Measurements from ENCODE around the gene NAALADL2.

The NAALADL2 gene

GRCh38 chr3:175617247-175617646, 758.1 kb downstream of the NAALADL2 start:
- TF ChIP-seq CTCF (conservative IDR thresholded peaks at IDR 0.05; ENCODE audit: low read depth, low read length), result no peak
- Histone ChIP-seq H3K27me3 (ENCODE audit: insufficient read depth, low read depth) (no peaks in the 10 kb centered on the region), H2AFZ (ENCODE audit: low read depth) (no peak overlapping the region), H3K4me2 (no peak overlapping the region), H4K20me1 (ENCODE audit: insufficient read depth) (no peaks in the 10 kb centered on the region), H3K27ac (no peak overlapping the region), H3K36me3 (ENCODE audit: insufficient read depth) (no peaks in the 10 kb centered on the region), H3K9ac (no peak overlapping the region), H3K79me2 (ENCODE audit: insufficient read depth, low read depth) (no peaks in the 10 kb centered on the region), H3K4me3 (IDR thresholded peaks at IDR 0.05; ENCODE audit: insufficient read depth, low read depth, low read length) (no peak overlapping the region), H3K4me1 (ENCODE audit: low read depth, poor library complexity, severe bottlenecking) (no peaks in the 10 kb centered on the region)

GRCh38 chr3:175619369-175619768, 760.2 kb downstream of the NAALADL2 start:
- Histone ChIP-seq H4K20me1 (ENCODE audit: insufficient read depth) (no peaks in the 10 kb centered on the region), H3K36me3 (ENCODE audit: insufficient read depth) (no peaks in the 10 kb centered on the region), H3K4me1 (ENCODE audit: low read depth, poor library complexity, severe bottlenecking) (no peaks in the 10 kb centered on the region), H2AFZ (ENCODE audit: low read depth) (no peak overlapping the region), H3K4me3 (IDR thresholded peaks at IDR 0.05; ENCODE audit: insufficient read depth, low read depth, low read length) (no peak overlapping the region), H3K27me3 (ENCODE audit: insufficient read depth, low read depth) (no peaks in the 10 kb centered on the region), H3K4me2 (no peak overlapping the region), H3K79me2 (ENCODE audit: insufficient read depth, low read depth) (no peaks in the 10 kb centered on the region), H3K9ac (no peak overlapping the region), H3K27ac (no peak overlapping the region)
- TF ChIP-seq CTCF (conservative IDR thresholded peaks at IDR 0.05; ENCODE audit: low read depth, low read length), result no peak

- Histone ChIP-seq H3K79me2 (ENCODE audit: insufficient read depth, low read depth) (no peaks in the 10 kb centered on the region), H3K27ac (no peak overlapping the region), H3K4me2 (no peak overlapping the region), H4K20me1 (ENCODE audit: insufficient read depth) (no peaks in the 10 kb centered on the region), H3K4me1 (ENCODE audit: low read depth, poor library complexity, severe bottlenecking) (no peaks in the 10 kb centered on the region), H3K4me3 (IDR thresholded peaks at IDR 0.05; ENCODE audit: insufficient read depth, low read depth, low read length) (no peak overlapping the region), H3K9ac (no peak overlapping the region), H2AFZ (ENCODE audit: low read depth) (no peak overlapping the region), H3K27me3 (ENCODE audit: insufficient read depth, low read depth) (no peaks in the 10 kb centered on the region), H3K36me3 (ENCODE audit: insufficient read depth) (no peaks in the 10 kb centered on the region)
- no peak for TF ChIP-seq CTCF (conservative IDR thresholded peaks at IDR 0.05; ENCODE audit: low read depth, low read length)
These were observed 761.0 kb downstream of the NAALADL2 start for GRCh38 chr3:175620093-175620492.

GRCh38 chr3:175620532-175620931, 761.4 kb downstream of the NAALADL2 start:
- no peaks in the 10 kb centered on the region for H3K27me3 ChIP-seq (ENCODE audit: insufficient read depth, low read depth)
- H3K36me3 ChIP-seq (ENCODE audit: insufficient read depth), result no peaks in the 10 kb centered on the region
- TF ChIP-seq CTCF (conservative IDR thresholded peaks at IDR 0.05; ENCODE audit: low read depth, low read length), result no peak
- H2AFZ ChIP-seq (ENCODE audit: low read depth), result no peak overlapping the region
- H3K27ac ChIP-seq, result no peak overlapping the region
- no peaks in the 10 kb centered on the region for H4K20me1 ChIP-seq (ENCODE audit: insufficient read depth)
- no peak overlapping the region for H3K4me2 ChIP-seq
- H3K9ac ChIP-seq, result no peak overlapping the region
- no peaks in the 10 kb centered on the region for H3K4me1 ChIP-seq (ENCODE audit: low read depth, poor library complexity, severe bottlenecking)
- no peak overlapping the region for H3K4me3 ChIP-seq (IDR thresholded peaks at IDR 0.05; ENCODE audit: insufficient read depth, low read depth, low read length)
- H3K79me2 ChIP-seq (ENCODE audit: insufficient read depth, low read depth), result no peaks in the 10 kb centered on the region
